ENCODE data around the gene GINS1.

The GINS1 gene

GRCh38 chr20:25487306-25487705, 79.8 kb downstream of the GINS1 start:
- no peak for DNase-seq (ENCODE audit: low read depth in 2 of 2)
- TF ChIP-seq CTCF (IDR thresholded peaks at IDR 0.05; ENCODE audit: low read depth, low read length): no peak
- H3K4me3 ChIP-seq (replicated peaks in 1 of 2; ENCODE audit: low read depth in 2 of 2, low read length in 2 of 2): no peak overlapping the region

- TF ChIP-seq CTCF (IDR thresholded peaks at IDR 0.05; ENCODE audit: low read depth, low read length): no peak
- H3K4me3 ChIP-seq (replicated peaks in 1 of 2; ENCODE audit: low read depth in 2 of 2, low read length in 2 of 2): no peak overlapping the region
- DNase-seq (ENCODE audit: low read depth in 2 of 2): no peak
These were observed 80.5 kb downstream of the GINS1 start for GRCh38 chr20:25487975-25488374.

GRCh38 chr20:25489221-25489871, 81.9 kb downstream of the GINS1 start:
- TF ChIP-seq CTCF (IDR thresholded peaks at IDR 0.05; ENCODE audit: low read depth, low read length): no peak
- DNase-seq (ENCODE audit: low read depth in 2 of 2): no peak
- H3K4me3 ChIP-seq (replicated peaks in 1 of 2; ENCODE audit: low read depth in 2 of 2, low read length in 2 of 2): no peak overlapping the region

GRCh38 chr20:25490656-25491445, 83.4 kb downstream of the GINS1 start:
- no peak for DNase-seq (ENCODE audit: low read depth in 2 of 2)
- TF ChIP-seq CTCF (IDR thresholded peaks at IDR 0.05; ENCODE audit: low read depth, low read length): no peak
- no peak overlapping the region for H3K4me3 ChIP-seq (replicated peaks in 1 of 2; ENCODE audit: low read depth in 2 of 2, low read length in 2 of 2)

GRCh38 chr20:25491446-25492038, 84.1 kb downstream of the GINS1 start:
- DNase-seq (ENCODE audit: low read depth in 2 of 2): no peak
- no peak for TF ChIP-seq CTCF (IDR thresholded peaks at IDR 0.05; ENCODE audit: low read depth, low read length)
- H3K4me3 ChIP-seq (replicated peaks in 1 of 2; ENCODE audit: low read depth in 2 of 2, low read length in 2 of 2): no peak overlapping the region

- no peak for DNase-seq (ENCODE audit: low read depth in 2 of 2)
- no peak overlapping the region for H3K4me3 ChIP-seq (replicated peaks in 1 of 2; ENCODE audit: low read depth in 2 of 2, low read length in 2 of 2)
- no peak for TF ChIP-seq CTCF (IDR thresholded peaks at IDR 0.05; ENCODE audit: low read depth, low read length)
These were observed 85.7 kb downstream of the GINS1 start for GRCh38 chr20:25493137-25493536.
